LNCaP clone FGC (cell line): Measurements from ENCODE around the gene AURKAIP1.
"Not testable (repeated sequence)": the region's sequence is repeated elsewhere in the genome, so short reads cannot be mapped to it uniquely, and the experiment has no call there.

Experiments
- DNase-seq: peaks from one replicate; pipeline ENCODE4 v3.0.0-alpha.2; 2011; ENCODE audit warnings: low read depth
- H3K4me3 ChIP-seq: 2 replicates; pipeline ENCODE4 v1.5.1; 2011; ENCODE audit warnings: mild to moderate bottlenecking, low read depth, low read length, control low read depth
- TF ChIP-seq, protein P1 (sequence below): IDR thresholded peaks from 2 replicates; pipeline ENCODE4 v1.5.1; 2012; ENCODE audit warnings: mild to moderate bottlenecking; ENCODE audit not compliant: control insufficient read depth, insufficient read depth; ENCODE audit errors: extremely low read depth

AURKAIP1 gene

DNA sequence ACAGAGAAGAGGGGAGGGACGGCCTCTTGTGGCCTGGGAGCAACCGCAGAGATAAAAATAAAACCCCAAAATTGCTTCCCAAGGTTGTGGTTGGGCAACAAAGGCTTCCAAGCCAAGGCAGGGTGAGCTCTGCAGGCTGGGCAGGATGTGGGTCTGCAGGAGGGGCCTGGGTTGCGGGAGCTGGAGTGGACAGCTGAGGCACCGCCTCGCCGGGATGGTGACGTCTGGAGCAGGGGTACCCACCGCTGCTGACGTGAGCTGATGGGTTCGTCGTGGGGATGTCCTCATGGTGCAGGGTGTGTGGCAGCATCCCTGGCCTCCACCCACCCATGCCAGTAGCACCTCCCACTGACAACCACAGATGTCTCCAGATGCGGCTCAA is 3.7 kb downstream of the AURKAIP1 start:
- TF ChIP-seq, protein P1, sequence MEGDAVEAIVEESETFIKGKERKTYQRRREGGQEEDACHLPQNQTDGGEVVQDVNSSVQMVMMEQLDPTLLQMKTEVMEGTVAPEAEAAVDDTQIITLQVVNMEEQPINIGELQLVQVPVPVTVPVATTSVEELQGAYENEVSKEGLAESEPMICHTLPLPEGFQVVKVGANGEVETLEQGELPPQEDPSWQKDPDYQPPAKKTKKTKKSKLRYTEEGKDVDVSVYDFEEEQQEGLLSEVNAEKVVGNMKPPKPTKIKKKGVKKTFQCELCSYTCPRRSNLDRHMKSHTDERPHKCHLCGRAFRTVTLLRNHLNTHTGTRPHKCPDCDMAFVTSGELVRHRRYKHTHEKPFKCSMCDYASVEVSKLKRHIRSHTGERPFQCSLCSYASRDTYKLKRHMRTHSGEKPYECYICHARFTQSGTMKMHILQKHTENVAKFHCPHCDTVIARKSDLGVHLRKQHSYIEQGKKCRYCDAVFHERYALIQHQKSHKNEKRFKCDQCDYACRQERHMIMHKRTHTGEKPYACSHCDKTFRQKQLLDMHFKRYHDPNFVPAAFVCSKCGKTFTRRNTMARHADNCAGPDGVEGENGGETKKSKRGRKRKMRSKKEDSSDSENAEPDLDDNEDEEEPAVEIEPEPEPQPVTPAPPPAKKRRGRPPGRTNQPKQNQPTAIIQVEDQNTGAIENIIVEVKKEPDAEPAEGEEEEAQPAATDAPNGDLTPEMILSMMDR: no peak
- no peak overlapping the region for H3K4me3 ChIP-seq
- no peak for DNase-seq

DNA sequence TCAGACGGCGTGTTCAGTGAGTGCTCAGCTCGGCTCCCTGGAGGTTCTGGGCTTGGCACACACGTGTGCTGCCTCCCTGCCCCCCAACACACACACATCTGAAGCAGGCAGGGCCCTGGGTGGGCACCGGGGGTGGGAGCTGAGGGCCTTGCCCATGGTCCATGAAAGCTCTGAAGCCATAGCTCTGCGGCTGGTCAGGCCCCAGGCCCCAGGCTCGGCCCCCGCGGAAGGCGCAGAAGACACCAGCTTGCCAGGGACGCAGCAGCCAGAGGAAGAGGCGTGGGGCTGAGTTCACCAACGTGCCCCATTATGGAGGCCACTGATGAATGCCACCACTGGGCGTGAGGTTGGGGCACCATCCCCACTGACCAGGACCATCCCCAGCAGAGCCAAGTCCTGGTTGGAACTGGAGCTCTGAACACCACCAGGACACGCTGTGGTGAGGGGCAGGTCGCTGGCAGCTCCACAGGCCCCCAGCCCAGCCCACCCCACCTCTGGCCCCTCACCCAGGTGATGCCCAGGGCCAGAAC is 4.2 kb downstream of the AURKAIP1 start:
- TF ChIP-seq, protein P1: no peak
- DNase-seq: no peak
- H3K4me3 ChIP-seq: no peak overlapping the region

- not testable (repeated sequence) for H3K4me3 ChIP-seq, DNase-seq
These were observed 4.9 kb downstream of the AURKAIP1 start for GRCh38 chr1:1370094-1370493.

DNA sequence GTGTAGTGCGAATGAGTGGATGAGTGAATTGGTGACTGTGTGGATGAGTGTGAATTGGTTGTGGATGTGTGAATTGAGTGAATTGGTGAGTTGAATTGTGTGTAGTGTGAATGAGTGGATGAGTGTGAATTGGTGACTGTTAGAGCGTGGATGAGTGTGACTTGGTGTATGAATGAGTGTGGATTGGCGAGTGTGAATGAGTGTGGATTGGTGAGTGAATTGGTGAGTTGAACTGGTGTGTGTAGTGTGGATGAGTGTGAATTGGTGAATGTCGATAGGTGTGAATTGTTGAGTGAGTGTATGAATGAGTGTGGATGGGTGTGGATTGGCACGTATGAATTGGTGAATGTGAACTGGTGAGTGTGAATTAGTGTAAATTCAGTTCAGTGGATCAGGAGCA is 7.7 kb downstream of the AURKAIP1 start:
- TF ChIP-seq, protein P1: no peak
- H3K4me3 ChIP-seq: no peak overlapping the region
- DNase-seq: no peak

- no peak for DNase-seq
- TF ChIP-seq, protein P1: no peak
- no peak overlapping the region for H3K4me3 ChIP-seq
These were observed 8.3 kb downstream of the AURKAIP1 start for GRCh38 chr1:1366699-1367066.

DNA sequence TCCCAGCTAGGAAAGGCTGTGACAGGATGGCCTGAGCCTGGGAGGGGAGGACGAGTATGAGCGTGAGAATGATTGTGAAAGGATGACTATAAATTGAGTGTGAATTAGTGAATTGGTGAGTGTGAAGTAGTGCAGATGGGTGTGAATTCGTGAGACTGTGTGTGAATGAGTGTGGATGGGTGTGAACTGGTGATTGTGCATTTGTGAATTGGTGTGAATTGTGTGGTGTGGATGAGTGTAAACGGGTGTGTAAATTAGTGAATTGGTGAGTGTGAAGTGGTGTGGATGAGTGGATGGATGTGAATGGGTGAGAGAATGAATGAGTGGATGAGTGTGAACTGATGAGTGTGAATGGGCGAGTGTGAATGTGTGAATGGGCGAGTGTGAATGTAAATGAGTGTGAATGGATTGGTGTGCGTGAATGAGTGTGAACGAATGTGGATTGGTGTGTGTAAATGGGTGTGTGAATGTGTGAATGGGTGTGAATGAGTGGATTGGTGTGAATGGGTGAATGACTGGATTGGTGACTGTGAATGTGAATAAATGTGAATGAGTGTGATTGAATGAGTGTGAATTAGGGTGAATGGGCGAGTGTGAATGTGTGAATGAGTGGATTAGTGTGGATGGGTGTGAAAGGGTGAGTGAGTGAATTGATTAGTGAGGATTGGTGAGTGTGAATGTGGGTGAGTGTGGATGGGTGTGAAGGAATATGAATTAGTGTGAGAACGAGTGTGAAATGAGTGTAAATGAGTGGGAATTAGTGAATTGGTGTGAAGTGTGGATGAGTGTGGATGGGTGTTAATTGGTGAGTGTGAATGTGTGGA is 8.9 kb downstream of the AURKAIP1 start:
- no peak overlapping the region for H3K4me3 ChIP-seq
- DNase-seq: no peak
- TF ChIP-seq, protein P1: no peak

- TF ChIP-seq, protein P1: no peak
- no peak overlapping the region for H3K4me3 ChIP-seq
These were observed 10.7 kb downstream of the AURKAIP1 start for GRCh38 chr1:1364266-1364665.

More at GRCh38 chr1:1364266-1364665, 10.7 kb downstream of the AURKAIP1 start:
- DNase-seq: no peak
